ENCODE results near the gene SH2D1B.
"Not testable (repeated sequence)": the region's sequence is repeated elsewhere in the genome, so short reads cannot be mapped to it uniquely, and the experiment has no call there.

SH2D1B gene

GRCh38 chr1:162359523-162360236, 52.3 kb downstream of the SH2D1B start:
- DNase-seq: no peak

- no peak for DNase-seq
Observed at GRCh38 chr1:162358928-162359327, 53.0 kb downstream of the SH2D1B start.

- DNase-seq: peak; percentile 49
Observed at GRCh38 chr1:162357681-162358266, 54.2 kb downstream of the SH2D1B start.

- no peak for DNase-seq
Observed at GRCh38 chr1:162353702-162354101, 58.2 kb downstream of the SH2D1B start.

- DNase-seq: no peak
Observed at GRCh38 chr1:162353078-162353477, 58.9 kb downstream of the SH2D1B start.

- not testable (repeated sequence) for DNase-seq
Observed at GRCh38 chr1:162351874-162352273, 60.1 kb downstream of the SH2D1B start.

- no peak for DNase-seq
Observed at GRCh38 chr1:162351246-162351842, 60.6 kb downstream of the SH2D1B start.

GRCh38 chr1:162349635-162350330, 62.2 kb downstream of the SH2D1B start:
- DNase-seq: peak; percentile 35

GRCh38 chr1:162347281-162347680, 64.7 kb downstream of the SH2D1B start:
- DNase-seq: no peak

Measured in 8988T (cell line).